Fibroblast of skin of left quadriceps (primary cell): ENCODE measurements around the gene RELL1.

Source experiments
- DNase-seq, 2 experiments: peaks; one replicate each; pipeline ENCODE4 v3.0.0-alpha.2; 2013; ENCODE audit warnings: low read depth in 2 of 2

RELL1 gene

GRCh38 chr4:37686373-37687193 is at the start of gene RELL1:
Gene RELL1 (minus strand): TSS chr4:37686376. CDS start chr4:37686287, 89 bp downstream.
- DNase-seq: peak; percentile 99

GRCh38 chr4:37735578-37735977 is 49.4 kb upstream of the RELL1 start:
- no peak for DNase-seq

GRCh38 chr4:37734989-37735388 is 48.8 kb upstream of the RELL1 start:
- no peak for DNase-seq

- DNase-seq: no peak
Observed at GRCh38 chr4:37733240-37733867, 47.2 kb upstream of the RELL1 start.

GRCh38 chr4:37732526-37733186 is 46.5 kb upstream of the RELL1 start:
- no peak for DNase-seq

- DNase-seq: no peak
Observed at GRCh38 chr4:37729649-37730004, 43.5 kb upstream of the RELL1 start.

GRCh38 chr4:37728064-37728463 is 41.9 kb upstream of the RELL1 start:
- DNase-seq: no peak

GRCh38 chr4:37727635-37728034 is 41.5 kb upstream of the RELL1 start:
- no peak for DNase-seq

GRCh38 chr4:37726666-37727065 is 40.5 kb upstream of the RELL1 start:
- DNase-seq: peak in 1 of 2 experiments; percentile 35

GRCh38 chr4:37725718-37726117 is 39.5 kb upstream of the RELL1 start:
- no peak for DNase-seq

GRCh38 chr4:37723067-37723466 is 36.9 kb upstream of the RELL1 start:
- DNase-seq: no peak

- DNase-seq: no peak
Observed at GRCh38 chr4:37721995-37722638, 35.9 kb upstream of the RELL1 start.

- no peak for DNase-seq
Observed at GRCh38 chr4:37719021-37719420, 32.8 kb upstream of the RELL1 start.

GRCh38 chr4:37717576-37717975 is 31.4 kb upstream of the RELL1 start:
- DNase-seq: peak; percentile 73 to 75

GRCh38 chr4:37715889-37716402 is 29.8 kb upstream of the RELL1 start:
- no peak for DNase-seq

GRCh38 chr4:37710491-37710890 is 24.3 kb upstream of the RELL1 start:
- DNase-seq: no peak

GRCh38 chr4:37706032-37706431 is 19.9 kb upstream of the RELL1 start:
- no peak for DNase-seq

- DNase-seq: no peak
Observed at GRCh38 chr4:37705571-37705970, 19.4 kb upstream of the RELL1 start.

- no peak for DNase-seq
Observed at GRCh38 chr4:37699868-37700481, 13.8 kb upstream of the RELL1 start.

GRCh38 chr4:37697566-37697965 is 11.4 kb upstream of the RELL1 start:
- DNase-seq: no peak

- DNase-seq: peak; percentile 63
Observed at GRCh38 chr4:37693450-37694190, 7.4 kb upstream of the RELL1 start.
